H9 (cell line): ENCODE results near the gene TSPAN5. TPM values are rescaled to one million over a fixed set of nuclear protein-coding genes. Genes with fewer than 3 reads are reported as not detected.

Experiments
- DNase-seq: peaks from one replicate; pipeline ENCODE4 v3.0.0-alpha.2; 2017
- H2AFZ ChIP-seq: one replicate; pipeline ENCODE4 v1.6.1; 2013; ENCODE audit warnings: mild to moderate bottlenecking, low read length, control low read depth, moderate library complexity
- H2AK5ac ChIP-seq: 2 replicates; pipeline ENCODE4 v1.6.1; 2013; ENCODE audit warnings: low read length, control low read depth, mixed read lengths; ENCODE audit not compliant: insufficient read length
- H2BK120ac ChIP-seq: one replicate; pipeline ENCODE4 v1.6.1; 2013; ENCODE audit warnings: low read depth, mild to moderate bottlenecking, low read length, control low read depth, inconsistent platforms; ENCODE audit not compliant: poor library complexity, severe bottlenecking
- H2BK12ac ChIP-seq: 2 replicates; pipeline ENCODE4 v1.6.1; 2013; ENCODE audit warnings: low read length, control low read depth, mixed read lengths, low read depth; ENCODE audit not compliant: insufficient read length
- H2BK15ac ChIP-seq: 2 replicates; pipeline ENCODE4 v1.6.1; 2013; ENCODE audit warnings: low read depth, low read length, control low read depth
- H2BK20ac ChIP-seq: one replicate; pipeline ENCODE4 v1.6.1; 2013; ENCODE audit warnings: low read depth, mild to moderate bottlenecking, low read length, control low read depth, inconsistent platforms; ENCODE audit not compliant: poor library complexity, severe bottlenecking
- H2BK5ac ChIP-seq: 2 replicates; pipeline ENCODE4 v1.6.1; 2013; ENCODE audit warnings: low read length, control low read depth, mixed read lengths; ENCODE audit not compliant: insufficient read length
- H3K14ac ChIP-seq: 2 replicates; pipeline ENCODE4 v1.6.1; 2013; ENCODE audit warnings: low read length, control low read depth; ENCODE audit not compliant: insufficient read depth
- H3K18ac ChIP-seq: 2 replicates; pipeline ENCODE4 v1.6.1; 2013; ENCODE audit warnings: low read depth, mild to moderate bottlenecking, mixed read lengths, low read length, control low read depth; ENCODE audit not compliant: insufficient read length
- H3K23ac ChIP-seq: 2 replicates; pipeline ENCODE4 v1.6.1; 2013; ENCODE audit warnings: low read length, control low read depth, mixed read lengths, low read depth; ENCODE audit not compliant: insufficient read length
- H3K23me2 ChIP-seq: 2 replicates; pipeline ENCODE4 v1.6.1; 2013; ENCODE audit warnings: low read depth, mild to moderate bottlenecking, mixed read lengths, low read length, control low read depth; ENCODE audit not compliant: insufficient read length, poor library complexity, severe bottlenecking
- H3K27ac ChIP-seq: 2 replicates; pipeline ENCODE4 v1.5.1; 2013; ENCODE audit warnings: low read length, control low read depth, mixed read lengths, low read depth; ENCODE audit not compliant: insufficient read length
- H3K27me3 ChIP-seq: 2 replicates; pipeline ENCODE4 v1.6.1; 2013; ENCODE audit warnings: low read length, control low read depth, inconsistent platforms; ENCODE audit not compliant: insufficient read depth
- H3K4ac ChIP-seq: 2 replicates; pipeline ENCODE4 v1.6.1; 2013; ENCODE audit warnings: low read depth, mild to moderate bottlenecking, control low read depth, inconsistent platforms, low read length, moderate library complexity
- H3K4me1 ChIP-seq: 2 replicates; pipeline ENCODE4 v1.6.1; 2013; ENCODE audit warnings: low read length, control low read depth, inconsistent platforms; ENCODE audit not compliant: insufficient read depth
- H3K4me2 ChIP-seq: 2 replicates; pipeline ENCODE4 v1.6.1; 2013; ENCODE audit warnings: low read length, control low read depth, mixed read lengths; ENCODE audit not compliant: insufficient read length, insufficient read depth
- H3K56ac ChIP-seq: 2 replicates; pipeline ENCODE4 v1.6.1; 2013; ENCODE audit warnings: low read depth, mild to moderate bottlenecking, mixed read lengths, low read length, control low read depth; ENCODE audit not compliant: insufficient read length
- H3K79me1 ChIP-seq: 2 replicates; pipeline ENCODE4 v1.6.1; 2013; ENCODE audit warnings: low read depth, mild to moderate bottlenecking, moderate library complexity, low read length, control low read depth, inconsistent platforms; ENCODE audit not compliant: insufficient read depth, poor library complexity, severe bottlenecking
- H3K79me2 ChIP-seq: 2 replicates; pipeline ENCODE4 v1.6.1; 2013; ENCODE audit warnings: low read length, control low read depth, inconsistent platforms; ENCODE audit not compliant: insufficient read depth
- H3K9ac ChIP-seq: 2 replicates; pipeline ENCODE4 v1.6.1; 2013; ENCODE audit warnings: low read length, control low read depth, mixed read lengths; ENCODE audit not compliant: insufficient read length; ENCODE audit errors: extremely low read depth
- H3K9me3 ChIP-seq: one replicate; pipeline ENCODE4 v1.6.1; 2013; ENCODE audit warnings: low read depth, low read length, inconsistent platforms; ENCODE audit not compliant: control insufficient read depth
- H3T11ph ChIP-seq: one replicate; pipeline ENCODE4 v1.6.1; 2013; ENCODE audit warnings: mild to moderate bottlenecking, low read length, control low read depth, inconsistent platforms
- H4K20me1 ChIP-seq: one replicate; pipeline ENCODE4 v1.6.1; 2013; ENCODE audit not compliant: control insufficient read depth, insufficient read length, insufficient read depth
- H4K5ac ChIP-seq: 2 replicates; pipeline ENCODE4 v1.6.1; 2013; ENCODE audit warnings: low read depth, mild to moderate bottlenecking, mixed read lengths, low read length, control low read depth; ENCODE audit not compliant: insufficient read length
- H4K8ac ChIP-seq: replicated peaks from 2 replicates; pipeline ENCODE4 v1.6.1; 2013; ENCODE audit warnings: low read length, control low read depth, mixed read lengths, low read depth; ENCODE audit not compliant: insufficient read length
- H4K91ac ChIP-seq: 2 replicates; pipeline ENCODE4 v1.6.1; 2013; ENCODE audit warnings: low read depth, mild to moderate bottlenecking, moderate library complexity, mixed read lengths, low read length, control low read depth; ENCODE audit not compliant: insufficient read length
- H3K27ac Mint-ChIP-seq, 3 experiments: 2 replicates in 2 of 3; 3 replicates in 1 of 3; pipeline ENCODE4 v1.8.0; 2020 to 2021; ENCODE audit warnings: mixed read lengths in 3 of 3, mild to moderate bottlenecking in 1 of 3, moderate library complexity in 1 of 3
- H3K27me3 Mint-ChIP-seq: 2 replicates; pipeline ENCODE4 v1.8.0; 2021; ENCODE audit warnings: low read depth, mild to moderate bottlenecking, moderate library complexity, mixed read lengths
- H3K36me3 Mint-ChIP-seq, 3 experiments: 2 replicates in 2 of 3; 3 replicates in 1 of 3; pipeline ENCODE4 v1.8.0; 2020 to 2021; ENCODE audit warnings: low read depth in 3 of 3, mixed read lengths in 3 of 3; ENCODE audit not compliant: insufficient read depth in 1 of 3
- H3K4me1 Mint-ChIP-seq, 2 experiments: 2 replicates each; pipeline ENCODE4 v1.8.0; 2020; ENCODE audit warnings: mixed read lengths in 2 of 2
- H3K4me3 Mint-ChIP-seq, 2 experiments: 2 replicates in 1 of 2; 3 replicates in 1 of 2; pipeline ENCODE4 v1.8.0; 2020 to 2021; ENCODE audit warnings: mild to moderate bottlenecking in 2 of 2, mixed read lengths in 2 of 2, moderate library complexity in 1 of 2
- H3K9me3 Mint-ChIP-seq, 2 experiments: 2 replicates in 1 of 2; 3 replicates in 1 of 2; pipeline ENCODE4 v1.8.0; 2020; ENCODE audit warnings: mild to moderate bottlenecking in 2 of 2, mixed read lengths in 2 of 2, moderate library complexity in 1 of 2
- WGBS: extraction: QIAGEN DNeasy Blood & Tissue Kit; methylation state at CpG from one replicate; pipeline ENCODE4 v1.1.7; 2013; ENCODE audit warnings: missing lambda C conversion rate, low lambda C conversion rate, mixed read lengths; ENCODE audit not compliant: insufficient read length; ENCODE audit errors: extremely low coverage; 5-methylcytosine and 5-hydroxymethylcytosine counted together
- total RNA-seq: library from RNA; stranded (reverse); gene quantifications from 2 replicates; pipeline ENCODE4 v1.2.1, GENCODE V29; 2021
- TF ChIP-seq, protein P1 (sequence below): fragments of 200-600 bp; sonication (generic); conservative IDR thresholded peaks from 3 replicates; pipeline ENCODE4 v1.8.0; 2021; ENCODE audit warnings: antibody characterized with exemption, mild to moderate bottlenecking

Gene TSPAN5
- total RNA-seq, 1 experiment from 2014 or later = 7.0 TPM

DNA sequence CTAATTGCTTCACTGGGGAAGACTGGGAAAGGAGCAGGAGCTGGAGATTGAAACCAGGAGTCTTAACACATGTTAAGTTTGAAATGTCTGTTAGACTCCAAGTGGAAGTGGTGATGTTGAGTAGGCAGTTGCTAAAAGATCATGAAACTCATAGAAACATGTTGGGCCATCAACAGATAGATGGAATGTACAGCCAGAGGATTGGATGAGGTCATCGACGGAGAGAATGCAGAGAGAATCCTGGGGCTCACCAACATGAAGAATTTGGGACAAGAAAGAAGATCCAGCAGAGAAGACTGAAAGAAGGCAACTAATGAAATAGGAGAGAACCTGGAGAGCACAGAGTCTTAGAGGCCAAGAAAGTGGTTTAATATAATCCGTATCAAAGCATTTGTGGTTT, 19.4 kb upstream of the TSPAN5 start:
- DNase-seq = no peak
- Histone ChIP-seq H2AFZ (no peak overlapping the region), H2AK5ac (no peak overlapping the region), H3K9me3 (no peaks in the 10 kb centered on the region), H3K79me1 (no peaks in the 10 kb centered on the region), H3K56ac (no peak overlapping the region), H3K4me2 (no peak overlapping the region), H3K27ac (no peak overlapping the region), H3K23ac (no peak overlapping the region), H2BK120ac (no peak overlapping the region), H3K23me2 (no peaks in the 10 kb centered on the region), H4K5ac (no peak overlapping the region), H3K18ac (no peak overlapping the region), H2BK5ac (no peak overlapping the region), H2BK15ac (no peak overlapping the region), H3K14ac (no peak overlapping the region), H4K20me1 (no peaks in the 10 kb centered on the region), H2BK12ac (no peak overlapping the region), H4K91ac (no peak overlapping the region), H3K4ac (no peak overlapping the region), H4K8ac (no peak overlapping the region), H3K27me3 (no peaks in the 10 kb centered on the region), H3K4me1 (no peaks in the 10 kb centered on the region), H3T11ph (no peak overlapping the region), H3K9ac (no peak overlapping the region), H2BK20ac (no peak overlapping the region), H3K79me2 (no peaks in the 10 kb centered on the region)
- Mint-ChIP-seq H3K27ac (no peak overlapping the region; a peak in 1 of 7 replicates), H3K36me3 (no peaks in the 10 kb centered on the region; a peak in 1 of 7 replicates), H3K27me3 (no peaks in the 10 kb centered on the region), H3K4me3 (no peak overlapping the region), H3K4me1 (peaks cover 9 to 16% of the 10 kb centered on the region in 2 experiments), H3K9me3 (no peaks in the 10 kb centered on the region)
- TF ChIP-seq, protein P1, sequence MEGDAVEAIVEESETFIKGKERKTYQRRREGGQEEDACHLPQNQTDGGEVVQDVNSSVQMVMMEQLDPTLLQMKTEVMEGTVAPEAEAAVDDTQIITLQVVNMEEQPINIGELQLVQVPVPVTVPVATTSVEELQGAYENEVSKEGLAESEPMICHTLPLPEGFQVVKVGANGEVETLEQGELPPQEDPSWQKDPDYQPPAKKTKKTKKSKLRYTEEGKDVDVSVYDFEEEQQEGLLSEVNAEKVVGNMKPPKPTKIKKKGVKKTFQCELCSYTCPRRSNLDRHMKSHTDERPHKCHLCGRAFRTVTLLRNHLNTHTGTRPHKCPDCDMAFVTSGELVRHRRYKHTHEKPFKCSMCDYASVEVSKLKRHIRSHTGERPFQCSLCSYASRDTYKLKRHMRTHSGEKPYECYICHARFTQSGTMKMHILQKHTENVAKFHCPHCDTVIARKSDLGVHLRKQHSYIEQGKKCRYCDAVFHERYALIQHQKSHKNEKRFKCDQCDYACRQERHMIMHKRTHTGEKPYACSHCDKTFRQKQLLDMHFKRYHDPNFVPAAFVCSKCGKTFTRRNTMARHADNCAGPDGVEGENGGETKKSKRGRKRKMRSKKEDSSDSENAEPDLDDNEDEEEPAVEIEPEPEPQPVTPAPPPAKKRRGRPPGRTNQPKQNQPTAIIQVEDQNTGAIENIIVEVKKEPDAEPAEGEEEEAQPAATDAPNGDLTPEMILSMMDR = no peak
- no CpG with 5 or more reads among the region's 3 CpGs for WGBS
